ENCODE results near the gene DNAH2. TPM values are rescaled to one million over a fixed set of nuclear protein-coding genes. Genes with fewer than 3 reads are reported as not detected.

Gene DNAH2
- total and polyA plus RNA-seq, 2 of the 13 experiments (the other 11 are each of a cell fraction or from before 2014, with no cell fraction given) = not detected

DNA sequence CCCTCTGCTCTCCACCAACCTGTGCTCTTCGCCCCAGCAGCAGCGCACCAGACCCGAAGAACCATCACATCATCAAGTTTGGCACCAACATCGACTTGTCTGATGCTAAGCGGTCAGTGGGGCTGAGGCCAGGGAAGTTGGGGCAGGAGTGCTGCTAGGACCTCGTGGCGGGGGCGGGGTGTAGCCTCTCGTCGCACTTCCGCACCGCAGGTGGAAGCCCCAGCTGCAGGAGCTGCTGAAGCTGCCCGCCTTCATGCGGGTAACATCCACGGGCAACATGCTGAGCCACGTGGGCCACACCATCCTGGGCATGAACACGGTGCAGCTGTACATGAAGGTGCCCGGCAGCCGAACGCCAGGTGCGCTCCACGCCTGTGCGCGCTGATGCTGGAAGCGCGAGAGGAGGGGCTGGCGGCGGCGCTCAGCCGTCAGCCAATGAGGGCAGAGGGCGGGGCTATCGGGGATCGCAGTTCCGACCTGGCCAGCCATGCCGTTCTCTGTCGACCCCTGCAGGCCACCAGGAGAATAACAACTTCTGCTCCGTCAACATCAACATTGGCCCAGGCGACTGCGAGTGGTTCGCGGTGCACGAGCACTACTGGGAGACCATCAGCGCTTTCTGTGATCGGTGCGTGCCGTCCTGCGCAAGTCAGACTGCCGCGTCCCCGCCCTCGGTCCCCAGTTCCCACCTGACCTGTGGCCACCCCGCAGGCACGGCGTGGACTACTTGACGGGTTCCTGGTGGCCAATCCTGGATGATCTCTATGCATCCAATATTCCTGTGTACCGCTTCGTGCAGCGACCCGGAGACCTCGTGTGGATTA, 134.1 kb downstream of the DNAH2 start (continued):
- TF ChIP-seq RBM22 (optimal IDR thresholded peaks at IDR 0.05; ENCODE audit: low read length) = peak; percentile 45
- TF ChIP-seq, protein P1, sequence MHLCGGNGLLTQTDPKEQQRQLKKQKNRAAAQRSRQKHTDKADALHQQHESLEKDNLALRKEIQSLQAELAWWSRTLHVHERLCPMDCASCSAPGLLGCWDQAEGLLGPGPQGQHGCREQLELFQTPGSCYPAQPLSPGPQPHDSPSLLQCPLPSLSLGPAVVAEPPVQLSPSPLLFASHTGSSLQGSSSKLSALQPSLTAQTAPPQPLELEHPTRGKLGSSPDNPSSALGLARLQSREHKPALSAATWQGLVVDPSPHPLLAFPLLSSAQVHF (CRISPR knock-in tag; IDR thresholded peaks at IDR 0.05) = no peak
- TF ChIP-seq SIX4 (CRISPR knock-in tag; IDR thresholded peaks at IDR 0.05) = no peak
- TF ChIP-seq, protein P2, sequence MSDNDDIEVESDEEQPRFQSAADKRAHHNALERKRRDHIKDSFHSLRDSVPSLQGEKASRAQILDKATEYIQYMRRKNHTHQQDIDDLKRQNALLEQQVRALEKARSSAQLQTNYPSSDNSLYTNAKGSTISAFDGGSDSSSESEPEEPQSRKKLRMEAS (IDR thresholded peaks at IDR 0.05) = peak; percentile 47; the same call in 1 of the 2 replicates
- 0 out of 2 replicates have a peak, but pooled peaks have one; percentile 10 for TF ChIP-seq MEF2D (CRISPR knock-in tag; IDR thresholded peaks at IDR 0.05)
- TF ChIP-seq, protein P3, sequence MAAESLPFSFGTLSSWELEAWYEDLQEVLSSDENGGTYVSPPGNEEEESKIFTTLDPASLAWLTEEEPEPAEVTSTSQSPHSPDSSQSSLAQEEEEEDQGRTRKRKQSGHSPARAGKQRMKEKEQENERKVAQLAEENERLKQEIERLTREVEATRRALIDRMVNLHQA (CRISPR knock-in tag; IDR thresholded peaks at IDR 0.05) = no peak
- peak; percentile 99 for TF ChIP-seq ZBTB38 (CRISPR knock-in tag; IDR thresholded peaks at IDR 0.05)
- TF ChIP-seq ZFP36L2 (CRISPR knock-in tag; IDR thresholded peaks at IDR 0.05) = no peak
- peak; percentile 59 for TF ChIP-seq GATAD2A (CRISPR knock-in tag; IDR thresholded peaks at IDR 0.05)
- TF ChIP-seq MED1 (CRISPR knock-in tag; IDR thresholded peaks at IDR 0.05) = peak; percentile 20; the same call in 1 of the 2 replicates
- peak; percentile 26 for TF ChIP-seq TEAD3 (CRISPR knock-in tag; optimal IDR thresholded peaks at IDR 0.05; ENCODE audit: borderline replicate concordance)
- TF ChIP-seq ZBTB7A (CRISPR knock-in tag; IDR thresholded peaks at IDR 0.05) = 0 out of 2 replicates have a peak, but pooled peaks have one; percentile 39
- TF ChIP-seq ZNF644 (CRISPR knock-in tag; IDR thresholded peaks at IDR 0.05; ENCODE audit: low read depth) = no peak
- TF ChIP-seq ZMYM3 (CRISPR knock-in tag; IDR thresholded peaks at IDR 0.05) = no peak
- TF ChIP-seq, protein P4, sequence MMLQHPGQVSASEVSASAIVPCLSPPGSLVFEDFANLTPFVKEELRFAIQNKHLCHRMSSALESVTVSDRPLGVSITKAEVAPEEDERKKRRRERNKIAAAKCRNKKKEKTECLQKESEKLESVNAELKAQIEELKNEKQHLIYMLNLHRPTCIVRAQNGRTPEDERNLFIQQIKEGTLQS (CRISPR knock-in tag; IDR thresholded peaks at IDR 0.05) = 0 out of 2 replicates have a peak, but pooled peaks have one; percentile 18
- TF ChIP-seq AKAP8 (CRISPR knock-in tag; IDR thresholded peaks at IDR 0.05) = peak; percentile 70; the same call in 1 of the 2 replicates
- TF ChIP-seq SIN3A (IDR thresholded peaks at IDR 0.05; ENCODE audit: borderline replicate concordance, low read depth, low read length) = no peak
- peak; percentile 40 for TF ChIP-seq RXRA (CRISPR knock-in tag; IDR thresholded peaks at IDR 0.05)
- peak; percentile 65 for TF ChIP-seq ZNF605 (CRISPR knock-in tag; IDR thresholded peaks at IDR 0.05)
- no peak for TF ChIP-seq BRD4 (CRISPR knock-in tag; IDR thresholded peaks at IDR 0.05)
- TF ChIP-seq ZNF598 (CRISPR knock-in tag; IDR thresholded peaks at IDR 0.05; ENCODE audit: borderline replicate concordance) = peak; percentile 58; the same call in 1 of the 2 replicates
- TF ChIP-seq, protein P5, sequence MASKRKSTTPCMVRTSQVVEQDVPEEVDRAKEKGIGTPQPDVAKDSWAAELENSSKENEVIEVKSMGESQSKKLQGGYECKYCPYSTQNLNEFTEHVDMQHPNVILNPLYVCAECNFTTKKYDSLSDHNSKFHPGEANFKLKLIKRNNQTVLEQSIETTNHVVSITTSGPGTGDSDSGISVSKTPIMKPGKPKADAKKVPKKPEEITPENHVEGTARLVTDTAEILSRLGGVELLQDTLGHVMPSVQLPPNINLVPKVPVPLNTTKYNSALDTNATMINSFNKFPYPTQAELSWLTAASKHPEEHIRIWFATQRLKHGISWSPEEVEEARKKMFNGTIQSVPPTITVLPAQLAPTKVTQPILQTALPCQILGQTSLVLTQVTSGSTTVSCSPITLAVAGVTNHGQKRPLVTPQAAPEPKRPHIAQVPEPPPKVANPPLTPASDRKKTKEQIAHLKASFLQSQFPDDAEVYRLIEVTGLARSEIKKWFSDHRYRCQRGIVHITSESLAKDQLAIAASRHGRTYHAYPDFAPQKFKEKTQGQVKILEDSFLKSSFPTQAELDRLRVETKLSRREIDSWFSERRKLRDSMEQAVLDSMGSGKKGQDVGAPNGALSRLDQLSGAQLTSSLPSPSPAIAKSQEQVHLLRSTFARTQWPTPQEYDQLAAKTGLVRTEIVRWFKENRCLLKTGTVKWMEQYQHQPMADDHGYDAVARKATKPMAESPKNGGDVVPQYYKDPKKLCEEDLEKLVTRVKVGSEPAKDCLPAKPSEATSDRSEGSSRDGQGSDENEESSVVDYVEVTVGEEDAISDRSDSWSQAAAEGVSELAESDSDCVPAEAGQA (IDR thresholded peaks at IDR 0.05; ENCODE audit: low read depth) = peak; percentile 54; the same call in 1 of the 2 replicates
- TF ChIP-seq, protein P5 (CRISPR knock-in tag; IDR thresholded peaks at IDR 0.05; ENCODE audit: borderline replicate concordance) = no peak
- no peak; the same call in 1 of the 2 replicates for TF ChIP-seq ZNF747 (CRISPR knock-in tag; IDR thresholded peaks at IDR 0.05; ENCODE audit: borderline replicate concordance)
- no peak for TF ChIP-seq SMARCC2 (IDR thresholded peaks at IDR 0.05)
